Ramos (cell line): ENCODE data around the gene ARSB.
"Not testable (repeated sequence)": the region's sequence is repeated elsewhere in the genome, so short reads cannot be mapped to it uniquely, and the experiment has no call there.

ENCODE experiments used
- in situ Hi-C: fragments of 300-500 bp; cut with MboI; formaldehyde crosslinking; loops from one replicate; pipeline ENCODE4 v1.14.3; 2022; ENCODE audit warnings: low sequenced_read_pairs; ENCODE audit not compliant: unreplicated experiment

The ARSB gene

DNA sequence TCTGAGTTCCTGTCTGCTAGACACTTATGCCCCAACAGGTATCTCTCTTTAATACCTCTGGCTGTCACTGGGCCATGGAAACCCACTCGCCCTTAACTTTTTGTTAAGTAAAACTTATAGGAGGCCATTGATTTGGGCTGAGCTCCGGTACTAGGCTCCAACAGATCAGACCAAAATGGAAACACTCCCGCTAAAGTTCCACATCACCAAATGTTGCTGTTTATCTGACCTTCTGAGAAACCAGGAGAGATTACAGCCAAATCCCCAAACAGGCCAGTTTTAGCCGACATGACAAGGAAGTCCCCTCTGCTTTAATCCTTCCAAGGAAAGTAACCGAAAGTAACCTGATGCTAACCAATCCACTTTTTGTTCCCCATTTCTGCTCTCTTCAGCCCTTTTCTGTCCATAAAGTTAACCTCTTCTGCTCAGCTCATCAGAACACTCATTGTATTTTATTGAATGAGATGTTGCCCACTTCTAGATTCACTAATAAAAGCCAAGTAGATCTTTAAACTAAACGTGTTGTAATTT, 221.4 kb downstream of the ARSB start:
- in situ Hi-C loops, result no loop called here

GRCh38 chr5:78762743-78763142, 222.4 kb downstream of the ARSB start:
- in situ Hi-C loops, result not testable (repeated sequence)

DNA sequence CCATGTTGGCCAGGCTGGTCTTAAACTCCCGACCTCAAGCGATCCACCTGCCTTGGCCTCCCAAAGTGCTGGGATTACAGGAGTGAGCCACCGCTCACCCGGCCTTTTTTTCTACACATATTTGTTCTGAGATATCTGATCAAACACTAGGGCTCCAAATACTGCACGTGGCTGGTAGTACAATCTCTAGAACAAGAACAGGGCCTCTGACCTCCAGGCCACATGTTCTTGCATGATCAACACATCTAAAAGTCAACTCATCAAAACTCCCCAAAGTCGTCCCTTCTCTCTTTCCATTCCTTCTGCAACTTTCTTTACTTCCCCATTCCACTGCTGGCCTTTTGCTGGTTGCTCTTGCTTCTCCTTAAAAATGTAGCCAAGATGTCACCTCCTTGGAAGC, 223.3 kb downstream of the ARSB start:
- in situ Hi-C loops, result no loop called here

DNA sequence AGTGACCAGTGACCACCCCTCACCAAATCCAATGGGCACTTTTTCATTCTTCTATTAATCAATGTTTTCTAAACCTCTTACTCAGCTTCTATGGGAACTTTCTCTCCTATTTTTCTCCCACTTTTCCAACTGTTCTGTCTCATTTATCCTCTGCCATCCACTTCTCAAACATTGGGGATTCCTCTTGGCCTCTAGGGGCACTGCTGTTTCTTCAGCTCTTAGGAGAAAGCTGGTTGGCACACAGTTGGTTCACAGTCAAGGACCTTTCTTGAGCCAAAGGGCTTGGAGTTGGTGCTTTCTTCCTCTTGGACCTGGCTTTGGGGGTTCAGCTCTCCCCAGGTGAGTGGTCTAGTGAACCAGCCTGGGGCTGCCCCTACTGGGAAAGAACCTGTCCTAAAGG, 224.3 kb downstream of the ARSB start:
- in situ Hi-C loops, result no loop called here

GRCh38 chr5:78760366-78760765, 224.7 kb downstream of the ARSB start:
- in situ Hi-C loops, result no loop called here

- in situ Hi-C loops, result no loop called here
Observed at GRCh38 chr5:78758169-78758839, 226.8 kb downstream of the ARSB start.

DNA sequence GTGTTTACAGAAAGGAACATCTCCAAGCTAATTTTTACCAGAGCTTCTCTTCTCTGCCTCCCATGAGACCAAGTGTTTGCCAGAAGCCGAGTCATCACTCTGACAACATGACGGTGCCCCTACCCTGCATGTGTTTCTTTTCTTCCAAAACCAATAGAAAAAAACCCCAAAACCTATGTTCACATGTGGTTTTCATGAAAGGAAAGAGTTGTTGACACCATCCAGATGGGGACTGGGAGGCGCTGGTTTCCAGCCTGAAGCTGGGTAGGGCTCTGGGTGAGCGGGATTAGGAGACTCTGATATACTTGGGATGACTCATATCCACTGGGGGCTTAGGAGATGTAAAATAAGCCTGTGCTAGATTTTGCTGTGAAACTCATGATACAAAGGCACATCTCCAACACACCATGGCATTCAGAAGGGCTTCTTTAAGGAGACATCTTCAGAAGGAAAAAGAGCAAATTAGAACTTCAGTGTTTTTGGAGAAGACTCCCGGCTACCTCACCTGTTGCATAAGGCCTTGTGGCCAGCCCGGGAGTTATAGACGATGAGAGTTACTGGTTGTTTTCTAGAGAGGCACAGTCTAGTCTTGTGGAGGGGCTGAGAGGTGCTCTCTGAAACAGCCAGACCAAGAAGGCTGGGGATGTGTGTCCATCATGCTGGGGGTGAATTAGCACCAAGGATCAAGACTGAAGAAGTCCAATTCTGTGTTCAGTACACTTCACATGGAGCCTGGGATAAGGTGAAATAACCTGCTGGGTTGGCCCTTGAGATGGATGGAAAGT, 227.6 kb downstream of the ARSB start:
- in situ Hi-C loops, result no loop called here

DNA sequence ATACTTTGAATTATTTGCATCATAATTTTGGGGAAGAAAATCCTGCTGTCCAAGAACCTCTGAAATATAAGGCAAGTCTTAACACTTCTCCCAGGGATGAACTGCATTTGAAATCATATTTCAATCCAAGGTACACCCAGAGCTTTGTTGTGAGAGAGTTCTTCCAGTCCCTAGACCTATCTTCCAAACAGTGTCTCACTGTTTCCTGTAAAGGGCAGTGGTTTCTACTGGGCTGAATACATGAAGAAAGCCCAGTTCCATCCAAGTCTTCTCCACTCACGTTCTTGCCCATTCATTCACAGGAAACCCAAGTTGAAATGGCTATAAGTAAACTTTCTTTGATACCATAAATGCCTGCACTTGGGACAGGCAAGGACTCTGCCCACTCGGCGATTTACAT, 228.3 kb downstream of the ARSB start:
- in situ Hi-C loops, result no loop called here

DNA sequence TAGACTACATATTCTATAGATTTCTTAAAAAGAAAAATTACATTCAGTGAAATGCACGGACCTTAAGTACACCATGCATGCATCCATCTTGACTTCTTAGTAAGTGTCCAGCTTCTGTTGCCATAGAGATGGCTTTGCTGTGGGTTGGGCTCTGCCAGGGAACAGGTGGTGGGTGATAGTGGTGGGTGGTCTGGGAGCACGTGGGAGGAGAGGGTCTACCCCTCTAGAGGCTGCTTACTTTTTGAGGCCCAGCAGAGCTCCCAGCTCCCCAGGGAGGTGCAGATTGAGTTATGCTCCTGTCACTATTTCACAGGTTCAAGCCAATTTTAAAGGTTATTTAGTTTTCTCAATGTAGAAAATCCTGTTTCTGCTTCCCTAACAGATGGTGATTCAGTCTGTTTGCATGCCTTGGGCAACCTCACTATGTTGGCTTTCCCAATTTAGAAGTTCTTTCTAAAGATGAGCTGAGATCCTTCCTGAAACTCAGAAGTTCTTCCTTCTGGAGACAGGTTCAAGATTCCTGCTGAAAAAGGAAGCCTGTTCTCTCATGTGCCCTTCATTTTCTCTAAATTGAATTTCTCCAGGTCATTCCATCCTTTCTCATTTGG, 229.2 kb downstream of the ARSB start:
- in situ Hi-C loops, result no loop called here

- in situ Hi-C loops, result no loop called here
Observed at GRCh38 chr5:78754655-78755054, 230.5 kb downstream of the ARSB start.

DNA sequence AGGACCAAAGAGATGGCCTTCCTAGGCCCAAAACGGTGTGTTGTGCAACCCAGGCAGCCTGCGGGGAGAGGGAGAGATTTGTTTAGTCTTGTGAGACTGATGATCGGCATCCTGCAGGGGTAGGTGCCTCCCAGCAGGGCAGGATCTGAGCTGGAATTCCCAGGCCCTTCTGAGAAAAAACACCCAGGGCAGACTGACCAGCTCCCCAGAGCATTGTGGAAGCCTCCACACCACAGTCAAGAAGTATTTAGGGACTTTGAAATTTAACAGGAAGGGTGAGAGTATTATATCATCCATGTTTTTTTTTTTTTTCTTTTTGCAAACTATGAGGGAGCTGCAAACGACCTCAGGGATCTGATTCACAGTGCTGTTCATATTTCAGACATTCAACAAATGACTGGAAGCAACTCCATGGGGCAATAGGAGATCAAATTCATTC, 232.0 kb downstream of the ARSB start:
- in situ Hi-C loops, result no loop called here

GRCh38 chr5:78751872-78752271, 233.2 kb downstream of the ARSB start:
- in situ Hi-C loops, result no loop called here

DNA sequence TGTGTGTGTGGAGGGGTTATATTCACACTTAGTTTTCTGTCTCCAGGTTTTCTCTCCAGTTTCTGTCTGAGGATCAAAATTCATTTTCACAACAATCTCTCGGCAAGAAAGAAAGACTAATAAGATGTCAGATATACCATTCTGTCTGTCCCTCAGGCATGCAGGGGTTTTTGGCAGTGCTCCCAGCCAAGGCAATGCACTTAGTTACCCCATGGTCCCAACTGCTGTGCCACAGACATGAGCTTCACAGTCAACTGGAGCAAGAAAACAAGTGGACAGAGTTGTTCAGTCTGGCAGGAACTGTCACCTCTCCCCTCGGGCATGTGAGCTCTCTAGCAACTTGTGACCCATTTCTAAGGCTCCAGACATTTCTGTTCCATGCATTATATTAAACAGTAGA, 234.8 kb downstream of the ARSB start:
- in situ Hi-C loops, result no loop called here

DNA sequence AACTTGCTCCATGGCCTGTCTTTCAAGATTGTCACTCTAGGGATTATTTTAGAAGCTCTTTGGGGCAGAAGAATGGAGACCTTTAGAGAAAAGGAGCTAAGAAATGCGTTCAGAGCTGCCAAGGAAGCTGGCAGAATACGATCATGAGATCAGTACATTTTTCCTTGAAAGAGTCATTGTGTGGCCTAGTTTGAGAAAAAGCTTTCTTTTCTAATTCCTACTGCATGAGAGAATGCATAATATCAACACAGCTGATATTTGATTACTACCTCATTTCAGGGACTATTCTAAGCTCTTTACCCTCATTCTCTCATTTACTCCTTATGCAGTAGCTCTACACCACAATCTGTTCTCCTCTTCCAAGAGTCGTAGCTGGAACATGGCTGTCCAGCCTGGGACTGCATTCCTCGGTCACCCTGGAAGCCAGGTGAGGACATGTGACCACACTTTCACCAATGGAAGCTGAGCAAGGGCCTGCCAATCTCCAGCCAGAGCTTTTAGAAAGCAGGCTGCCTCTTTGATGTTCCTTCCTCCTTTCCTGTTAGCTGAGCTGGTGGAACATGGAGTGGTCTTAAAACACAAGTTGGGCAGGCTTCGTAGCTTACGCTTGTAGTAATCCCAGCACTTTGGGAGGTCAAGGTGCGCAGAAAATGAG, 237.3 kb downstream of the ARSB start:
- in situ Hi-C loops, result no loop called here

DNA sequence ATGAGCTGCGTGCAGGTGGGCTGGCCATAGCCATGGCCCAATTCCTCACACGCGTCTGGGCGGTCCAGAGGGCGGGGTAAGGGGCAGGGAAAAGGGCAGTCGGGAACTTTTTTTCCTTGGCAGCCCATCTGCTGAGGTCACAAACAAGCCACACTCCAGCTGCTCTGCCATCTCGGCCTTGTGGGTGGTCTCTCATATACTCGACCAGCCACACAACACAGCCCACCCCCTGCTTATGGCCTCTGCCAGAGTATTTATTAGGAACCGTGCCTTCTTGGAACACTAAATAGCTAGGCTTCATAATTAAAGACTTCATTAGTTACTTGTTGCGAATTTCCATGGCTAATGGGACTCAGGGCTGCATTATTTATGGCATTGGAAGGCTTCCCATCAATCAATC, 238.1 kb downstream of the ARSB start:
- in situ Hi-C loops, result no loop called here

DNA sequence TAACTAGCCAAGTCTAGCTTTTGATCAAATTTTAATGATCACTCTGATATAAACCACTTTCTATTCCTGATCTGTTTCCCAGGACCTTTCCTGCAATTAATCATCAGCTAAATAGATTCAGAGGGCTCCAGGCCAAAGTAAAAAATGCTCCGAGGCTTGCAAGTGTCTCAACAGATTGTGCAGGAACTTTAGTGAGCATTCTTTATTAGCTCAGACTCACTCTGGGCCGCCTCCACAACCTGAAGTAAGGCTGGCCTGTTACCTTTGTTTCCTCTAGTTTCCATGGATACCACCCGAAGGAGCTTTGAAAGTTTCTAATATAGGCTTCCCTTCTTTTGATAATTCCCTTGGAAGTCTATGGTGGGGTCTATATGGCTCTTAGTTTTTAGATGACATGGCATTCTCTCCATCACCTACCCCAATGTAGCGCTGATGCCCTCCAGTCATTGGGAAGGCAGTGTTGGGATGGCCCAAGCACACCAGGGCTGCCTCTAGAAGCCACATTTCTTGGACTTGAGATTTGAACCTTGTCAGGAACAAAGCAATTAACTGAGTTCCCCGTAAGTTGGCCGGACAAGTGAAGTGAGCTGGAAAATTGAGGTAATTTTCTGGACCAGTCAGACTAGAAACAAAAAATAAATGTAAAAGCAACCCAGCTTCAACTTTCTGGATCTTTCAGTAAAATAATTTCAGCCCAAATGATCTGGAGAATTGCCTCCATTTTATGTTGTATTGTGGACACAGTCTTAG, 238.9 kb downstream of the ARSB start:
- in situ Hi-C loops, result no loop called here

- in situ Hi-C loops, result no loop called here
Observed at GRCh38 chr5:78744951-78745534, 240.1 kb downstream of the ARSB start.

GRCh38 chr5:78741019-78741418, 244.1 kb downstream of the ARSB start:
- in situ Hi-C loops, result no loop called here

GRCh38 chr5:78738693-78739300, 246.3 kb downstream of the ARSB start:
- in situ Hi-C loops, result no loop called here
